Esophagus squamous epithelium (tissue), 5 donors: ENCODE measurements around the gene NOP53. TPM values are rescaled to one million over a fixed set of nuclear protein-coding genes. Genes with fewer than 3 reads are reported as not detected.

Experiments used
- DNase-seq: peaks from one replicate; lab custom pipeline; 2025; lab: John Stamatoyannopoulos, UW
- H3K27ac ChIP-seq, 4 donors: fragments of 200-600 bp; sonication (generic); one replicate each; pipeline ENCODE4 v1.5.1; 2016 to 2019; ENCODE audit warnings: mild to moderate bottlenecking in 1 of 4
- H3K27me3 ChIP-seq, 4 donors: fragments of 200-600 bp; sonication (generic); 1 replicate in 3 of 4; 2 replicates in 1 of 4; pipeline versions ENCODE4 v1.5.1 to v1.6.0; 2017 to 2021; ENCODE audit warnings: antibody characterized with exemption in 1 of 4
- H3K36me3 ChIP-seq, 3 donors: fragments of 200-600 bp; sonication (generic); one replicate each; pipeline ENCODE4 v1.5.1; 2016 to 2019
- H3K4me1 ChIP-seq, 3 donors: fragments of 200-600 bp; sonication (generic); one replicate each; pipeline ENCODE4 v1.5.1; 2017 to 2019
- H3K4me3 ChIP-seq, 4 donors: fragments of 200-600 bp; sonication (generic); 1 replicate in 3 of 4; 2 replicates in 1 of 4; pipeline ENCODE4 v1.5.1; 2016 to 2019; ENCODE audit warnings: mild to moderate bottlenecking in 2 of 4, moderate library complexity in 1 of 4
- H3K9me3 ChIP-seq, 3 donors: fragments of 200-600 bp; sonication (generic); one replicate each; pipeline ENCODE4 v1.5.1; 2016 to 2019
- CTCF ChIP-seq, 6 experiments: fragments of 450-650 bp in 4 of 6; fragments of 200-600 bp in 2 of 6; sonication (generic) in 2 of 6; IDR thresholded peaks; one replicate each; pipeline ENCODE4 v1.5.1; 2016 to 2019; ENCODE audit warnings: antibody characterized with exemption in 6 of 6, mild to moderate bottlenecking in 4 of 6, moderate library complexity in 4 of 6
- POLR2A ChIP-seq, 4 donors: fragments of 450-650 bp; IDR thresholded peaks; one replicate each; pipeline ENCODE4 v1.6.1; 2017; ENCODE audit warnings: antibody characterized with exemption in 4 of 4, mild to moderate bottlenecking in 4 of 4, moderate library complexity in 3 of 4
- WGBS, 2 donors: methylation state at CpG; one replicate each; pipeline ENCODE4 v1.1.5; 2018; 5-methylcytosine and 5-hydroxymethylcytosine counted together
- intact Hi-C: fragments of 100-400 bp; cut with DNase I; formaldehyde crosslinking; loops from one replicate; pipeline ENCODE4 v1.15.0; 2022
- total RNA-seq, 4 donors: library from RNA; depleted of rRNA; stranded (reverse); fragments of >200 nt; gene quantifications; one replicate each; pipeline ENCODE4 v1.1.0, GENCODE V29; 2016
- donor health status: DM: yes; HTN: yes; CAD: no.

NOP53 gene
- total RNA-seq, 4 donors from 2014 or later: 118 to 522 (median 268) TPM

- H3K36me3 ChIP-seq: peaks cover 0 to 30% (median 12%) of the 10 kb centered on the region in 3 donors
- peak overlapping the region; percentile 88 to 94 (median 92) for H3K27ac ChIP-seq
- no peaks in the 10 kb centered on the region for H3K27me3 ChIP-seq
- WGBS, 2 donors: 23 to 31% methylated on average over 22 of the region's 26 CpGs
- H3K4me3 ChIP-seq: peak overlapping the region in 3 of 4 donors; percentile 18 to 55 (median 34)
- H3K9me3 ChIP-seq: no peaks in the 10 kb centered on the region
- H3K4me1 ChIP-seq: peaks cover 28 to 98% (median 82%) of the 10 kb centered on the region in 3 donors
- TF ChIP-seq POLR2A (IDR thresholded peaks at IDR 0.05): peak in 1 of 4 donors; percentile 36
- TF ChIP-seq CTCF (IDR thresholded peaks at IDR 0.05): no peak
- intact Hi-C loops: no loop called here
- DNase-seq: no peak
These were observed 26.1 kb upstream of the NOP53 start for GRCh38 chr19:47719047-47719859.

DNA sequence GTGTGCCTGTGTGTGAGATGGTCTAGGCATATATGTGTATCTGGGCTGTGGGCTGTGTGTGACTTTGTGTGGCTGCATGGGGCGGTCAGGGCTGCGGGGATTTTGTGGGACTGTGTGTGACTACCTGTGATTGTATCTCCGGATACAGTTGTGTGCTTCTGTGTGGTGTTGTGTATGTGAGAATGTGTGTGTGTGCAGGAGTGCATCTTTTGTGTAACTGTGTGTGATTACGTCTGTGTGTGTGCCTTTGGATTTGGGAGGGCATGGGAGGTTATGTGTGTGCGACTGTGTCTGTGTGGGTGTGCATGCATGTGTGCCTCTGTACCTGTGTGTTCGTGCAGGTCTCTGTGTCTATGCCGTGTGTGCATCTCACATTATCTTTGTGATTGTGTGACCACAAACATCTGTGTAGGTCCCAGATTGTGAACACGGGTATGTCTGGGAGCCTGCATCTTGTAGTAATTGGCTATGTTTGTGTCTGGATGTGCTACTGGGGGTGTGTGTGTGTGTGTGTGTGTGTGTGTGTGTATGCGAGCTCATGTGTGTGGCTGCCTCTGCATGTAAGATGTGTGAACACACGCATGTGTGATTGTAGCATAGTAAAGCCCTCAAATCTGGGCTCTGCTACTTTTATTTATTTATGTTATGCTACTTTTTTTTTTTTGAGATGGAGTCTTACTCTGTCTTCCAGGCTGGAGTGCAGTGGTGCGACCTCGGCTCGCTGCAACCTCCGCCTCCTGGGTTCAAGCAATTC is 24.5 kb upstream of the NOP53 start:
- H3K9me3 ChIP-seq: no peaks in the 10 kb centered on the region
- H3K36me3 ChIP-seq: peaks cover 0 to 39% (median 12%) of the 10 kb centered on the region in 3 donors
- 74 to 79% methylated on average over 10 to 14 of the region's 14 CpGs for WGBS, 2 donors
- peak overlapping the region; percentile 88 to 94 (median 92) for H3K27ac ChIP-seq
- no peak for TF ChIP-seq CTCF (IDR thresholded peaks at IDR 0.05)
- TF ChIP-seq POLR2A (IDR thresholded peaks at IDR 0.05): no peak
- no peaks in the 10 kb centered on the region for H3K27me3 ChIP-seq
- DNase-seq: no peak
- H3K4me3 ChIP-seq: peak overlapping the region in 2 of 4 donors; percentile 34 to 55
- intact Hi-C loops: no loop called here
- peaks cover 32 to 98% (median 76%) of the 10 kb centered on the region in 3 donors for H3K4me1 ChIP-seq

DNA sequence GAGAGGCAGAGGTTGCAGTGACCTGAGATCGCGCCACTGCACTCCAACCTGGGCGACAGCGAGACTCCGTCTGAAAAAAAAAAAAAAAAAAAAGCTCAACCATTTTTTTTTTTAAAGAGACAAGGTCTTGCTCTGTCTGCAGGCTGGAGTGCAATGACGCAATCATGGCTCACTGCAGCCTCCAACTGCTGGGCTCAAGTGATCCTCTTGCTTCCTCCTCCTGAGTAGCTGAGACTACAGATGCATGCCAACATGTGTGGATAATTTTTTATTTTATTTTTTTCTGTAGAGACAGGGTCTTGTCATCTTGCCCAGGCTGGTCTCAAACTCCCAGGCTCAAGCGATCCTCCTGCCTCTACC is 21.8 kb upstream of the NOP53 start:
- TF ChIP-seq CTCF (IDR thresholded peaks at IDR 0.05) (no peak), POLR2A (IDR thresholded peaks at IDR 0.05) (no peak)
- DNase-seq: no peak
- Histone ChIP-seq H3K27me3 (no peaks in the 10 kb centered on the region), H3K4me3 (peak overlapping the region in 3 of 4 donors; percentile 13 to 60 (median 32)), H3K36me3 (peaks cover 0 to 46% (median 7%) of the 10 kb centered on the region in 3 donors), H3K4me1 (peaks cover 37 to 98% (median 73%) of the 10 kb centered on the region in 3 donors), H3K27ac (peak overlapping the region; percentile 75 to 92 (median 86)), H3K9me3 (no peaks in the 10 kb centered on the region)
- intact Hi-C loops: no loop called here
- WGBS, 2 donors: 15 to 22% methylated on average over 7 of the region's 7 CpGs

GRCh38 chr19:47725759-47726401 is 19.5 kb upstream of the NOP53 start:
- 54 to 74% methylated on average over 29 to 30 of the region's 48 CpGs for WGBS, 2 donors
- peak overlapping the region in 1 of 4 donors; percentile 18 for H3K4me3 ChIP-seq
- H3K36me3 ChIP-seq: peaks cover 0 to 53% (median 7%) of the 10 kb centered on the region in 3 donors
- TF ChIP-seq POLR2A (IDR thresholded peaks at IDR 0.05): peak in 1 of 4 donors; percentile 7
- no peak for TF ChIP-seq CTCF (IDR thresholded peaks at IDR 0.05)
- H3K27me3 ChIP-seq: no peaks in the 10 kb centered on the region
- intact Hi-C loops: no loop called here
- DNase-seq: no peak
- H3K27ac ChIP-seq: peak overlapping the region; percentile 78 to 93 (median 86)
- H3K9me3 ChIP-seq: no peaks in the 10 kb centered on the region
- H3K4me1 ChIP-seq: peaks cover 38 to 97% (median 71%) of the 10 kb centered on the region in 3 donors
